ENCODE measurements around the gene KREMEN2. TPM values are rescaled to one million over a fixed set of nuclear protein-coding genes. Genes with fewer than 3 reads are reported as not detected.

KREMEN2 gene
- total RNA-seq, 1 experiment from 2014 or later = 7.5 TPM

DNA sequence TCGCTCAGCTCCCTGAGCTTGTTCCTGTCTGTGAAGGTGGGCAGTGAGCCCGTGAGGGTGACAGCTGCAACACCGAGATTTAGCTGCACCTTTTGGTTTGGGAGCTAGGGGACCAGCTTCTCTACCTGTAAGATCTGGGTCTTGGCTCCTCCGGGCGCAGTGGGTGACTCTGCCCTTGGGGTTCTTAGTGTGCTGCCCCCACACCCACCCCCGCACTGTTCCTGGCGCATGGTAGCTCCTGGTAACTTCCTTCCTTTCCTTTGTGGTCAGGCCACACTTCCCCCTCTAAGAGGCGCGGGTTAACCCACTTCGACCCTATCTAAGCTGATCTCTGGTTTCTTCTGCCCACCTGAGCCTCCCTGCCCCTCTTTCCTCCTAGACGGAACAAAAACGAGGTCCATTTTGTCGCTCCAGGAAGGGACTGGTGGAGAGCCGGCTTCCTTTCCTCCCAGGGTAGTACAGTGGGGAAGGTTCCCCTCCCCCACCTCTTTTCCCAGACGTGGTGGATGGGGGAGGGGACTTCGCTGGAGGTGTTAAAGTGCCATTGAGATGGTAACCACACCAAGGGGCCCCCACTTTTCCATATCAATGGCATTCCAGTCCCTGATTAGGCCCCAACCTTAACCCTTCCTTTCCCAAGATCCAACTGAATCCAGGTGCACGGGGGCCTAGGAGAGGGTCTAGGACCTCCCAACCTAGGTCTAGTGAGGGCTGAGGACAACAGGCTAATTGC lies 44.0 kb downstream of the KREMEN2 start:
- no peaks in the 10 kb centered on the region for H3K9me3 Mint-ChIP-seq
- H3K27ac Mint-ChIP-seq = peak overlapping the region; percentile 100
- no peaks in the 10 kb centered on the region for H3K36me3 Mint-ChIP-seq
- no peaks in the 10 kb centered on the region for H3K27me3 Mint-ChIP-seq (ENCODE audit: low read depth)
- H3K4me1 Mint-ChIP-seq = peaks cover 62% of the 10 kb centered on the region
- peak overlapping the region; percentile 74 for H3K4me3 Mint-ChIP-seq
- ATAC-seq (peak; percentile 33), DNase-seq (ENCODE audit: low spot score) (peak; percentile 89)
- ChIA-PET POLR2A (interaction anchor here (0.7 to 13.9 kb wide), 13 partner anchors 10 to 91 kb away, joined by 3 to 502 read pairs (median 3); partner anchors contain the start of genes CLDN6, HCFC1R1, KREMEN2 and PKMYT1), CTCF (interaction anchor here (0.6 to 13.4 kb wide), 13 partner anchors 13 to 142 kb away, joined by 3 to 360 read pairs (median 4); partner anchors contain the start of genes CLDN6, HCFC1R1, KREMEN2 and PAQR4)
- TF ChIP-seq, protein P1, sequence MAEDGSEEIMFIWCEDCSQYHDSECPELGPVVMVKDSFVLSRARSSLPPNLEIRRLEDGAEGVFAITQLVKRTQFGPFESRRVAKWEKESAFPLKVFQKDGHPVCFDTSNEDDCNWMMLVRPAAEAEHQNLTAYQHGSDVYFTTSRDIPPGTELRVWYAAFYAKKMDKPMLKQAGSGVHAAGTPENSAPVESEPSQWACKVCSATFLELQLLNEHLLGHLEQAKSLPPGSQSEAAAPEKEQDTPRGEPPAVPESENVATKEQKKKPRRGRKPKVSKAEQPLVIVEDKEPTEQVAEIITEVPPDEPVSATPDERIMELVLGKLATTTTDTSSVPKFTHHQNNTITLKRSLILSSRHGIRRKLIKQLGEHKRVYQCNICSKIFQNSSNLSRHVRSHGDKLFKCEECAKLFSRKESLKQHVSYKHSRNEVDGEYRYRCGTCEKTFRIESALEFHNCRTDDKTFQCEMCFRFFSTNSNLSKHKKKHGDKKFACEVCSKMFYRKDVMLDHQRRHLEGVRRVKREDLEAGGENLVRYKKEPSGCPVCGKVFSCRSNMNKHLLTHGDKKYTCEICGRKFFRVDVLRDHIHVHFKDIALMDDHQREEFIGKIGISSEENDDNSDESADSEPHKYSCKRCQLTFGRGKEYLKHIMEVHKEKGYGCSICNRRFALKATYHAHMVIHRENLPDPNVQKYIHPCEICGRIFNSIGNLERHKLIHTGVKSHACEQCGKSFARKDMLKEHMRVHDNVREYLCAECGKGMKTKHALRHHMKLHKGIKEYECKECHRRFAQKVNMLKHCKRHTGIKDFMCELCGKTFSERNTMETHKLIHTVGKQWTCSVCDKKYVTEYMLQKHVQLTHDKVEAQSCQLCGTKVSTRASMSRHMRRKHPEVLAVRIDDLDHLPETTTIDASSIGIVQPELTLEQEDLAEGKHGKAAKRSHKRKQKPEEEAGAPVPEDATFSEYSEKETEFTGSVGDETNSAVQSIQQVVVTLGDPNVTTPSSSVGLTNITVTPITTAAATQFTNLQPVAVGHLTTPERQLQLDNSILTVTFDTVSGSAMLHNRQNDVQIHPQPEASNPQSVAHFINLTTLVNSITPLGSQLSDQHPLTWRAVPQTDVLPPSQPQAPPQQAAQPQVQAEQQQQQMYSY (CRISPR knock-in tag; IDR thresholded peaks at IDR 0.05) = peak; percentile 60
- 0 out of 2 replicates have a peak, but pooled peaks have one; percentile 74 for TF ChIP-seq EMX1 (CRISPR knock-in tag; IDR thresholded peaks at IDR 0.05)
- TF ChIP-seq, protein P2, sequence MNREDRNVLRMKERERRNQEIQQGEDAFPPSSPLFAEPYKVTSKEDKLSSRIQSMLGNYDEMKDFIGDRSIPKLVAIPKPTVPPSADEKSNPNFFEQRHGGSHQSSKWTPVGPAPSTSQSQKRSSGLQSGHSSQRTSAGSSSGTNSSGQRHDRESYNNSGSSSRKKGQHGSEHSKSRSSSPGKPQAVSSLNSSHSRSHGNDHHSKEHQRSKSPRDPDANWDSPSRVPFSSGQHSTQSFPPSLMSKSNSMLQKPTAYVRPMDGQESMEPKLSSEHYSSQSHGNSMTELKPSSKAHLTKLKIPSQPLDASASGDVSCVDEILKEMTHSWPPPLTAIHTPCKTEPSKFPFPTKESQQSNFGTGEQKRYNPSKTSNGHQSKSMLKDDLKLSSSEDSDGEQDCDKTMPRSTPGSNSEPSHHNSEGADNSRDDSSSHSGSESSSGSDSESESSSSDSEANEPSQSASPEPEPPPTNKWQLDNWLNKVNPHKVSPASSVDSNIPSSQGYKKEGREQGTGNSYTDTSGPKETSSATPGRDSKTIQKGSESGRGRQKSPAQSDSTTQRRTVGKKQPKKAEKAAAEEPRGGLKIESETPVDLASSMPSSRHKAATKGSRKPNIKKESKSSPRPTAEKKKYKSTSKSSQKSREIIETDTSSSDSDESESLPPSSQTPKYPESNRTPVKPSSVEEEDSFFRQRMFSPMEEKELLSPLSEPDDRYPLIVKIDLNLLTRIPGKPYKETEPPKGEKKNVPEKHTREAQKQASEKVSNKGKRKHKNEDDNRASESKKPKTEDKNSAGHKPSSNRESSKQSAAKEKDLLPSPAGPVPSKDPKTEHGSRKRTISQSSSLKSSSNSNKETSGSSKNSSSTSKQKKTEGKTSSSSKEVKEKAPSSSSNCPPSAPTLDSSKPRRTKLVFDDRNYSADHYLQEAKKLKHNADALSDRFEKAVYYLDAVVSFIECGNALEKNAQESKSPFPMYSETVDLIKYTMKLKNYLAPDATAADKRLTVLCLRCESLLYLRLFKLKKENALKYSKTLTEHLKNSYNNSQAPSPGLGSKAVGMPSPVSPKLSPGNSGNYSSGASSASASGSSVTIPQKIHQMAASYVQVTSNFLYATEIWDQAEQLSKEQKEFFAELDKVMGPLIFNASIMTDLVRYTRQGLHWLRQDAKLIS (CRISPR knock-in tag; IDR thresholded peaks at IDR 0.05; ENCODE audit: borderline replicate concordance) = 0 out of 2 replicates have a peak, but pooled peaks have one; percentile 31
- TF ChIP-seq, protein P3, sequence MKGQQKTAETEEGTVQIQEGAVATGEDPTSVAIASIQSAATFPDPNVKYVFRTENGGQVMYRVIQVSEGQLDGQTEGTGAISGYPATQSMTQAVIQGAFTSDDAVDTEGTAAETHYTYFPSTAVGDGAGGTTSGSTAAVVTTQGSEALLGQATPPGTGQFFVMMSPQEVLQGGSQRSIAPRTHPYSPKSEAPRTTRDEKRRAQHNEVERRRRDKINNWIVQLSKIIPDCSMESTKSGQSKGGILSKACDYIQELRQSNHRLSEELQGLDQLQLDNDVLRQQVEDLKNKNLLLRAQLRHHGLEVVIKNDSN (CRISPR knock-in tag; IDR thresholded peaks at IDR 0.05) = peak; percentile 51; the same call in 1 of the 2 replicates
- TF ChIP-seq, protein P4, sequence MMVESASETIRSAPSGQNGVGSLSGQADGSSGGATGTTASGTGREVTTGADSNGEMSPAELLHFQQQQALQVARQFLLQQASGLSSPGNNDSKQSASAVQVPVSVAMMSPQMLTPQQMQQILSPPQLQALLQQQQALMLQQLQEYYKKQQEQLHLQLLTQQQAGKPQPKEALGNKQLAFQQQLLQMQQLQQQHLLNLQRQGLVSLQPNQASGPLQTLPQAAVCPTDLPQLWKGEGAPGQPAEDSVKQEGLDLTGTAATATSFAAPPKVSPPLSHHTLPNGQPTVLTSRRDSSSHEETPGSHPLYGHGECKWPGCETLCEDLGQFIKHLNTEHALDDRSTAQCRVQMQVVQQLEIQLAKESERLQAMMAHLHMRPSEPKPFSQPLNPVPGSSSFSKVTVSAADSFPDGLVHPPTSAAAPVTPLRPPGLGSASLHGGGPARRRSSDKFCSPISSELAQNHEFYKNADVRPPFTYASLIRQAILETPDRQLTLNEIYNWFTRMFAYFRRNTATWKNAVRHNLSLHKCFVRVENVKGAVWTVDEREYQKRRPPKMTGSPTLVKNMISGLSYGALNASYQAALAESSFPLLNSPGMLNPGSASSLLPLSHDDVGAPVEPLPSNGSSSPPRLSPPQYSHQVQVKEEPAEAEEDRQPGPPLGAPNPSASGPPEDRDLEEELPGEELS (CRISPR knock-in tag; IDR thresholded peaks at IDR 0.05) = peak; percentile 84; the same call in 1 of the 2 replicates
- no peak for TF ChIP-seq USF2 (CRISPR knock-in tag; IDR thresholded peaks at IDR 0.05)
- TF ChIP-seq TEAD1 (CRISPR knock-in tag; IDR thresholded peaks at IDR 0.05) = peak; percentile 98
- peak; percentile 30; the same call in 1 of the 2 replicates for TF ChIP-seq ARID4B (CRISPR knock-in tag; IDR thresholded peaks at IDR 0.05; ENCODE audit: borderline replicate concordance)
- TF ChIP-seq, protein P5, sequence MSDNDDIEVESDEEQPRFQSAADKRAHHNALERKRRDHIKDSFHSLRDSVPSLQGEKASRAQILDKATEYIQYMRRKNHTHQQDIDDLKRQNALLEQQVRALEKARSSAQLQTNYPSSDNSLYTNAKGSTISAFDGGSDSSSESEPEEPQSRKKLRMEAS (CRISPR knock-in tag; IDR thresholded peaks at IDR 0.05) = peak; percentile 19; the same call in 1 of the 2 replicates
- TF ChIP-seq FOXJ3 (CRISPR knock-in tag; IDR thresholded peaks at IDR 0.05; ENCODE audit: borderline replicate concordance) = peak; percentile 17; the same call in 1 of the 2 replicates
- no peak for TF ChIP-seq MYBL2 (CRISPR knock-in tag; IDR thresholded peaks at IDR 0.05)
- no peak for TF ChIP-seq ZMAT4 (CRISPR knock-in tag; IDR thresholded peaks at IDR 0.05)
- peak; percentile 90 for TF ChIP-seq TEAD4 (CRISPR knock-in tag; IDR thresholded peaks at IDR 0.05)
- peak; percentile 92 for TF ChIP-seq ERG (CRISPR knock-in tag; IDR thresholded peaks at IDR 0.05)
- no peak for TF ChIP-seq ZNF671 (CRISPR knock-in tag; IDR thresholded peaks at IDR 0.05)
